ENCODE measurements around the gene LZIC. TPM values are rescaled to one million over a fixed set of nuclear protein-coding genes. Genes with fewer than 3 reads are reported as not detected.
A peak's percentile ranks its signal among the peaks of the same experiment; 100 is the strongest.
"Not testable (repeated sequence)": the region's sequence is repeated elsewhere in the genome, so short reads cannot be mapped to it uniquely, and the experiment has no call there.

Gene LZIC
- total and polyA plus RNA-seq, 11 donors, result 18.5 to 37.7 (median 34.3) TPM

- H3K9me3 ChIP-seq, result no peaks in the 10 kb centered on the region
- ATAC-seq, result no peak
- DNase-seq, result no peak
- TF ChIP-seq, protein P1, sequence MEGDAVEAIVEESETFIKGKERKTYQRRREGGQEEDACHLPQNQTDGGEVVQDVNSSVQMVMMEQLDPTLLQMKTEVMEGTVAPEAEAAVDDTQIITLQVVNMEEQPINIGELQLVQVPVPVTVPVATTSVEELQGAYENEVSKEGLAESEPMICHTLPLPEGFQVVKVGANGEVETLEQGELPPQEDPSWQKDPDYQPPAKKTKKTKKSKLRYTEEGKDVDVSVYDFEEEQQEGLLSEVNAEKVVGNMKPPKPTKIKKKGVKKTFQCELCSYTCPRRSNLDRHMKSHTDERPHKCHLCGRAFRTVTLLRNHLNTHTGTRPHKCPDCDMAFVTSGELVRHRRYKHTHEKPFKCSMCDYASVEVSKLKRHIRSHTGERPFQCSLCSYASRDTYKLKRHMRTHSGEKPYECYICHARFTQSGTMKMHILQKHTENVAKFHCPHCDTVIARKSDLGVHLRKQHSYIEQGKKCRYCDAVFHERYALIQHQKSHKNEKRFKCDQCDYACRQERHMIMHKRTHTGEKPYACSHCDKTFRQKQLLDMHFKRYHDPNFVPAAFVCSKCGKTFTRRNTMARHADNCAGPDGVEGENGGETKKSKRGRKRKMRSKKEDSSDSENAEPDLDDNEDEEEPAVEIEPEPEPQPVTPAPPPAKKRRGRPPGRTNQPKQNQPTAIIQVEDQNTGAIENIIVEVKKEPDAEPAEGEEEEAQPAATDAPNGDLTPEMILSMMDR (IDR thresholded peaks at IDR 0.05), result no peak
- TF ChIP-seq POLR2A (IDR thresholded peaks at IDR 0.05), result no peak
- intact Hi-C loops (cut with DNase I), result no loop called here
- no peaks in the 10 kb centered on the region for H3K27me3 ChIP-seq
- H3K27ac ChIP-seq, result no peak overlapping the region
- 85 to 98% (median 93%) methylated on average over 1 of the region's 1 CpG for WGBS, 4 donors
- H3K4me3 ChIP-seq, result no peak overlapping the region
- no peaks in the 10 kb centered on the region for H3K36me3 ChIP-seq
- H3K4me1 ChIP-seq, result peaks cover 0 to 19% (median 0%) of the 10 kb centered on the region in 12 donors
Observed at GRCh38 chr1:9917901-9918300, 25.3 kb downstream of the LZIC start.

DNA sequence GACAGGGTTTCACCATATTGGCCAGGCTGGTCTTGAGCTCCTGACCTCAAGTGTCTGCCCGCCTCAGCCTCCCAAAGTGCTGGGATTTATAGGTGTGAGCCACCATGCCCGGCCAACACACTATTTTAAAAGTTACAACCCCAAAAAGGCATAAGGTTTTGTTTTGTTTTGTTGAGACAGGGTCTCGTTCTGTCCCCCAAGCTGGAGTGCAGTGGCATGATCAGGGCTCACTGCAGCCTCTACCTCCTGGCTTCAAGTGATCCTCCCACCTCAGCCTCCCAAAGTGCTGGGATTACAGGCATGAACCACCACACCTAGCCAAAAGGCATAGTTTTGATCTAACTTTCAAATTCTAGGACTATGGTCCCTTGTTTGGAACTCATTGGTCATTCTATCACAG lies 25.7 kb downstream of the LZIC start:
- ATAC-seq; H3K36me3 ChIP-seq; H3K27ac ChIP-seq; H3K27me3 ChIP-seq; H3K9me3 ChIP-seq; DNase-seq; H3K4me3 ChIP-seq; intact Hi-C loops (cut with DNase I): not testable (repeated sequence)
- peaks cover 0 to 15% (median 0%) of the 10 kb centered on the region in 12 donors for H3K4me1 ChIP-seq
- 87 to 97% (median 95%) methylated on average over 3 of the region's 3 CpGs for WGBS, 4 donors

DNA sequence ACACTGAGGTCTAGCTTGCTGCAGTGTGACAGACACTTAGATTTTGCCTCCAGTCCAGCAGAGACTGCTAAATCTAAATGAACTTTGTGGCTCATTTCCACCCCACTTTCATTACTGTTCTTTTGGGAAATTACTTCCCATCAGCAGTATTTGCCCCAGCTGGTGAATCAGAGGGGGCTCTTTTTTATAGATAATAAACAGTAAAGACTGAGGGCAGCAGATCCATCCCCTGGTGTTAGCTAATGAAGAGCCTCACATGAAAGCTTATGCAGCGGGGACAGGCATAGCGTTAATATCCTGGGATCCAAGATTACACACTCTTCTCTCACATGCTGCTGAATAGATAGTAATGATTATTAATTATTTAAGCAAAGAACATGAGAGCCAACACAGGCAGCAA lies 26.7 kb downstream of the LZIC start:
- H3K36me3 ChIP-seq, result no peaks in the 10 kb centered on the region
- 68 to 80% (median 73%) methylated on average over 2 of the region's 2 CpGs for WGBS, 4 donors
- no peak overlapping the region for H3K4me3 ChIP-seq
- TF ChIP-seq, protein P1 (IDR thresholded peaks at IDR 0.05), result no peak
- TF ChIP-seq POLR2A (IDR thresholded peaks at IDR 0.05), result no peak
- peaks cover 0 to 13% (median 3%) of the 10 kb centered on the region in 12 donors for H3K4me1 ChIP-seq
- ATAC-seq (no peak), DNase-seq (no peak)
- no peaks in the 10 kb centered on the region for H3K27me3 ChIP-seq
- H3K9me3 ChIP-seq, result no peaks in the 10 kb centered on the region
- H3K27ac ChIP-seq, result no peak overlapping the region
- intact Hi-C loops (cut with DNase I), result no loop called here

DNA sequence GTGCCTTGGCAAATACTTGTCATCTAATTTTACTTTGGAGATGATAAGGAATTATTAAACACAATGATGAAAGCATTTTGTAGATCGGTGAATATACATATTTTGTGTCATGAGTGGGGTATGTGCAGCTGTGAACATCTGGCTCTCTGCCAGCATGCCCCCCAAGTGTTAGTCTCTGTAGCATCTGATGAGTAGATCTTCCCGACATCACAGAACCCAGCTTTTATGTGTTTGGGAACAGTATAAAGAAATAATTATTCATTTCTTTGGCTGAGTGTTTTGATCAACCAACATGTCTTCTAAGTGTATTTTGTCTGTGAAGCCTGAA lies 28.6 kb downstream of the LZIC start:
- H3K36me3 ChIP-seq, result no peaks in the 10 kb centered on the region
- peak overlapping the region in 2 of 12 donors; percentile 22 to 27 for H3K27ac ChIP-seq
- DNase-seq (no peak), ATAC-seq (no peak)
- no peaks in the 10 kb centered on the region for H3K27me3 ChIP-seq
- H3K4me3 ChIP-seq, result no peak overlapping the region
- peaks cover 0 to 21% (median 9%) of the 10 kb centered on the region in 12 donors for H3K4me1 ChIP-seq
- no peak for TF ChIP-seq POLR2A (IDR thresholded peaks at IDR 0.05)
- TF ChIP-seq, protein P1 (IDR thresholded peaks at IDR 0.05), result peak in 5 of 12 donors; percentile 12 to 61 (median 45)
- no peaks in the 10 kb centered on the region for H3K9me3 ChIP-seq
- intact Hi-C loops (cut with DNase I), result loop anchor here in 8 of 10 donors (1.0 to 5.0 kb wide), 4 partner anchors 37 to 132 kb away; no protein-coding TSS in a partner anchor
- whole genome bisulfite sequencing, 4 donors, result 37 to 58% (median 43%) methylated on average over 2 of the region's 2 CpGs
